Stimulated activated memory B cell treated with anti-CD40 and anti-IgM and Interleukin-4, amounts not matched to agents 10 μg/mL and 1 μg/mL and 100 μg/mL, for 72 hours (primary cell): Measurements from ENCODE around the gene SLC5A6.
"Not testable (repeated sequence)": the region's sequence is repeated elsewhere in the genome, so short reads cannot be mapped to it uniquely, and the experiment has no call there.

ENCODE experiments used
- ATAC-seq: fragments of 150-1000 bp; cut with Tn5 transposase; 2 replicates; pipeline ENCODE4 v1.10.0; 2021
- H3K27ac Mint-ChIP-seq: one replicate; pipeline ENCODE4 v1.8.0; 2022; ENCODE audit warnings: mild to moderate bottlenecking, mixed read lengths
- H3K27me3 Mint-ChIP-seq: one replicate; pipeline ENCODE4 v1.8.0; 2022; ENCODE audit warnings: mixed read lengths
- H3K36me3 Mint-ChIP-seq: one replicate; pipeline ENCODE4 v1.8.0; 2022; ENCODE audit warnings: mixed read lengths
- H3K4me1 Mint-ChIP-seq: one replicate; pipeline ENCODE4 v1.8.0; 2022; ENCODE audit warnings: mixed read lengths
- H3K4me3 Mint-ChIP-seq: one replicate; pipeline ENCODE4 v1.8.0; 2022; ENCODE audit warnings: mild to moderate bottlenecking, moderate library complexity, mixed read lengths
- H3K9me3 Mint-ChIP-seq: one replicate; pipeline ENCODE4 v1.8.0; 2022; ENCODE audit warnings: mixed read lengths

SLC5A6 gene

GRCh38 chr2:27178469-27178868, 33.6 kb downstream of the SLC5A6 start:
- ATAC-seq: no peak
- no peaks in the 10 kb centered on the region for H3K36me3 Mint-ChIP-seq
- no peaks in the 10 kb centered on the region for H3K4me1 Mint-ChIP-seq
- no peak overlapping the region for H3K27ac Mint-ChIP-seq
- H3K9me3 Mint-ChIP-seq: no peaks in the 10 kb centered on the region
- no peak overlapping the region for H3K4me3 Mint-ChIP-seq
- peaks cover 44% of the 10 kb centered on the region for H3K27me3 Mint-ChIP-seq

GRCh38 chr2:27177441-27178351, 34.4 kb downstream of the SLC5A6 start:
- no peak overlapping the region for H3K27ac Mint-ChIP-seq
- no peaks in the 10 kb centered on the region for H3K36me3 Mint-ChIP-seq
- no peaks in the 10 kb centered on the region for H3K9me3 Mint-ChIP-seq
- no peaks in the 10 kb centered on the region for H3K4me1 Mint-ChIP-seq
- H3K27me3 Mint-ChIP-seq: peaks cover 36% of the 10 kb centered on the region
- ATAC-seq: no peak
- no peak overlapping the region for H3K4me3 Mint-ChIP-seq

- peaks cover 17% of the 10 kb centered on the region for H3K27me3 Mint-ChIP-seq
- H3K36me3 Mint-ChIP-seq, H3K4me1 Mint-ChIP-seq, H3K4me3 Mint-ChIP-seq, H3K9me3 Mint-ChIP-seq, ATAC-seq, H3K27ac Mint-ChIP-seq: not testable (repeated sequence)
Observed at GRCh38 chr2:27175781-27176180, 36.3 kb downstream of the SLC5A6 start.

GRCh38 chr2:27175330-27175729, 36.7 kb downstream of the SLC5A6 start:
- no peaks in the 10 kb centered on the region for H3K36me3 Mint-ChIP-seq
- peaks cover 11% of the 10 kb centered on the region for H3K4me1 Mint-ChIP-seq
- peaks cover 13% of the 10 kb centered on the region for H3K27me3 Mint-ChIP-seq
- no peaks in the 10 kb centered on the region for H3K9me3 Mint-ChIP-seq
- no peak for ATAC-seq
- H3K27ac Mint-ChIP-seq: no peak overlapping the region
- no peak overlapping the region for H3K4me3 Mint-ChIP-seq

DNA sequence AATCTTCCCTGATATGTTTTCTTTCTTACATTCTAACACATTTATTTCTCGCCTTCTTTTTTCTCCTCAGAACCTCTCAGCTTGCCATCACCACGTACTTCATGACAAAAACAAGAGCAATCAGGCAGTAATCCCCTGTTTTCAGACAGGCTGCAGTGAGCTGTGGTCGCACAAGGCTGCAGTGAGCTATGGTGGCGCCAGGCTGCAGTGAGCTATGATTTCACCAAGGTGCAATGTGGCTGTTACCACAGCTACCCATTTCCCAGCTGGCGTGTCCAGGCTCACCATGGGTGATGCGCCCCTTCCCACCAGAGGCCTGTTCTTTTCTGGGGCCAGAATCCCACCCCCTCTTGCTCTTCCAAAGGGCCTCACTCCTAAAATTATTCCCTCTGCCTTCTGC, 37.4 kb downstream of the SLC5A6 start:
- ATAC-seq: no peak
- Mint-ChIP-seq H3K9me3 (no peaks in the 10 kb centered on the region), H3K27me3 (peaks cover 9% of the 10 kb centered on the region), H3K4me1 (peaks cover 16% of the 10 kb centered on the region), H3K36me3 (no peaks in the 10 kb centered on the region), H3K4me3 (no peak overlapping the region), H3K27ac (no peak overlapping the region)

DNA sequence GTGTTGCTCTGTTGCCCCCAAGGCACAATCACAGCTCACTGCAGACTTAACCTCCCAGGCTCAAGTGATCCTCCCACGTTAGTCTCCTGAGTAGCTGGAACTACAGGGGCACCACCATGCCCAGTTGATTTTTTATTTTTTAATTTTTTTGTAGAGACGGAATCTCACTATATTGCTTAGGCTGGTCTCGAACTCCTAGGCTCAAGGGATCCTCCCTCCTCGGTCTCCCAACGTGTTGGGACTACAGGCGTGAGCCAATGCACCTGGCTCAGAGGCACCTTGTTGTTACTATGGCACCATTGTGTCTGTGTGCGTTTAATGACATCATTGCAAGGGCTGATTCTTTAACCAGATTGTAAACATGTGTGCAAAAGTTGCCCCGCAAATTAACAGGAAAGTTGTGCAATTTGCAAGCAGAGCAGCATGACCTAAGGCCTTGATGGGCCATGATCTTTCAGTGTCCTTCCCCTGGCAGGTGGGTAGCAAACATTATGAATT, 40.7 kb downstream of the SLC5A6 start:
- H3K27me3 Mint-ChIP-seq: peaks cover 14% of the 10 kb centered on the region
- no peaks in the 10 kb centered on the region for H3K9me3 Mint-ChIP-seq
- no peak overlapping the region for H3K4me3 Mint-ChIP-seq
- peaks cover 16% of the 10 kb centered on the region for H3K4me1 Mint-ChIP-seq
- H3K36me3 Mint-ChIP-seq: no peaks in the 10 kb centered on the region
- ATAC-seq: no peak
- no peak overlapping the region for H3K27ac Mint-ChIP-seq

DNA sequence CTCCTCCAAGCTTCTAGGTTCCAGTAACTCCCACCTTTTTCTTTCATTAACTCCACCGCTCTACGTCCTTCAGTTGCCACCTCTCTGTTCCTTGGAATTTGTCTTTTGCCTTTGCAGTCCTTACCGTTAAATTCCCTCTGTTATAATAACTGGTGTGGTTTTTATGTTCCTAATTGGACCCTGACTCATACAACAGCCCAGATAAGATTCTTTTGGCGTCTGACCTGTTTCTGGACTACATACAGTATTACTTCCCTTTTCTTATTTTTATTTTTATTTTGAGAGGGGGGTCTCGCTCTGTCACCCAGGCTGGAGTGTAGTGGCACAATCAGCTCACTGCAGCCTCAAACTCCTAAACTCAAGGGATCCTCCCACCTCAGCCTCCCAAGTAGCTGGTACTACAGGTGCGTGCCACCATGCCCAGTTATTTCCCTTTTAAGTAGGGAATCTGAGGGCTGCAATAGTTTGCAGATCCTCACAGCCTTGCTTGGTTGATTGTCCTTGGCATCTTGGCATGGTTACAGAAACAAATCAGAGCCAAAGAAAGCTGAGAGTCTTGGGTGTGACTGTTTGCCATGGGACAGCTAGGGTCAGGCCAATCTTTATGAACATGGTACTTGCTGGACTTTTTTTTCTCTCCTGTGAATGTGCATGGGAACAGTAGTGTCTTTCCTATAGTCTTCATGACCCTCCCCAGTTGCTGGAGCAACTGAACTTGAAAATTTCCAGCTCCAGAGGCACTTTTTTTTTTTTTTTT, 41.3 kb downstream of the SLC5A6 start:
- no peak overlapping the region for H3K27ac Mint-ChIP-seq
- ATAC-seq: peak; percentile 64
- H3K27me3 Mint-ChIP-seq: peaks cover 14% of the 10 kb centered on the region
- H3K36me3 Mint-ChIP-seq: no peaks in the 10 kb centered on the region
- no peak overlapping the region for H3K4me3 Mint-ChIP-seq
- no peaks in the 10 kb centered on the region for H3K9me3 Mint-ChIP-seq
- H3K4me1 Mint-ChIP-seq: peaks cover 16% of the 10 kb centered on the region

DNA sequence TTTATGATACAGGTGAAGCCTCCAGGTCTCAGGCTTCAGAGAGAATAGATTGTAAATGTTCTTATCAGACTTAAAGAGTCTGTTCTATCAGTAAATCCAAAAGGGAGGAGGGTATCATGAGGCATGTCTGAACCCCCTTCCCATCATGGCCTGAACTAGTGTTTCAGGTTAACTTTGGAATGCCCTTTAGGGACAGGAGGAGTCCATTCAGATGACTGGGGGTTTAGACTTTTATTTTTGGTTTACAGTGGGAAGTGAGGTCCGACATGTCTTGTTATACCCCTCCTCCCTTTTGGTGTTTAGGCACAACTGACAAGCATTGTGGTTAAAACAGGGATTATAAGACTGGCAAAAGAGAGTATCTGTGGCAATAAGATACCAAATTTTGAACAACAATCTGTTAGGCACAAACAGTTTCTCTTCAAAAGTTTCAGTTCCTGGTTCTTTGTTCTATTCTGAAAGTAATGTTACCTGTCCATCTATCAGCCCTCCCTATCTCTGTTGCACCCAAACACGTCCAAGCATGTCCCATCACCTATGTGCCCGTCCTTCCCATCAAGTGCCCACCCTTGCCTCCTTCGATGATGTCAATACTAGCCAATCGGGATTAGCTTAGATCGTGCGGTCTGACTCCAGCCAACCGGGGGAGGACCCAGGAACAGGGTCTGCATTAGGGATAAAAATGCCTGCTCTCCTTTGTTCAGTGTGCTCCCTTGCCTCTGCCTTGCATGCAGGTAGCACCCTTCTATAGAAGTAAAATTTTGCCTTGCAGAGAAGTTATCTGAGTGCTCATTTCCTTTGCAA, 46.9 kb downstream of the SLC5A6 start:
- no peak overlapping the region for H3K4me3 Mint-ChIP-seq
- H3K4me1 Mint-ChIP-seq: peaks cover 20% of the 10 kb centered on the region
- H3K36me3 Mint-ChIP-seq: no peaks in the 10 kb centered on the region
- peak overlapping the region; percentile 25 for H3K27ac Mint-ChIP-seq
- no peak for ATAC-seq
- no peaks in the 10 kb centered on the region for H3K9me3 Mint-ChIP-seq
- H3K27me3 Mint-ChIP-seq: peaks cover 14% of the 10 kb centered on the region

- Mint-ChIP-seq H3K36me3 (no peaks in the 10 kb centered on the region), H3K27ac (no peak overlapping the region), H3K4me3 (no peak overlapping the region), H3K27me3 (no peaks in the 10 kb centered on the region), H3K9me3 (no peaks in the 10 kb centered on the region), H3K4me1 (peaks cover 16% of the 10 kb centered on the region)
- no peak for ATAC-seq
Observed at GRCh38 chr2:27162151-27163121, 49.6 kb downstream of the SLC5A6 start.

DNA sequence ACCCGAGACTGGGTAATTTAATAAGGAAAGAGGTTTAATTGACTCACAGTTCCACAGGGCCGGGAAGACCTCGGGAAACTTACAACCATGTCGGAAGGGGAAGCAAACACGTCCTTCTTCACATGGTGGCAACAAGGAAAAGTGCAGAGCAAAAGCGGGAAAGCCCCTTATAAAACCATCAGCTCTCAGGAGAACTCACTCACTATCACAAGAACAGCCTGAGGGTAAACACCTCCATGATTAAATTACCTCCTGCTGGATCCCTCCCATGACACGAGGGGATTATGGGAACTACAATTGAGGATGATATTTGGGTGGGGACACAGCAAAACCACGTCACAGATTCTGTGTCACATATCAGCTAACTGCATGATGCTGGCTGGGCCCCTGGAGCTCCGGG, 51.9 kb downstream of the SLC5A6 start:
- no peaks in the 10 kb centered on the region for H3K36me3 Mint-ChIP-seq

DNA sequence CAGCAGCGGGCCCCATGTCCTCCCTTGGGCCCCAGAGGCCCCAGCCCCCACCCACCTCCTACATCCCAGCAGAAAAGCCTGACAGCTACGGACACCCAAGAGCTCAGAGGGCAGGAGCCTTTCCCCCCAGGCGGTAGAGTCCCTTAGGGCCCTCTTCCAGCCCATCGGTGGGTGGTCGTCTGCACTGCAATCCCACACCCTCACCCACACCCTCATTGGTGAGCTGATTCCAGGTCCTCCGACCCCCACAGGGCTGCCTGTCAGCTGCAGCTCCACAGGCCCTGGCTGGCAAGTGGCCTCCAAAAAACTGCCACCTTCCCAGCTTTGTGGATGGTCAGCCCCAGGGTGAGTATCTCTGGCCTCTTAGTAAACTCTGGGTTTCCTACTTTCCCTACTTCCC, 52.8 kb downstream of the SLC5A6 start:
- Mint-ChIP-seq H3K9me3 (no peaks in the 10 kb centered on the region), H3K27ac (no peak overlapping the region), H3K27me3 (peaks cover 16% of the 10 kb centered on the region), H3K36me3 (no peaks in the 10 kb centered on the region), H3K4me1 (peaks cover 2% of the 10 kb centered on the region), H3K4me3 (no peak overlapping the region)
- ATAC-seq: no peak

More for the DNA sequence above, 51.9 kb downstream of the SLC5A6 start:
- Mint-ChIP-seq H3K27me3 (peaks cover 7% of the 10 kb centered on the region), H3K4me1 (peaks cover 11% of the 10 kb centered on the region), H3K9me3 (no peaks in the 10 kb centered on the region), H3K27ac (no peak overlapping the region), H3K4me3 (no peak overlapping the region)
- ATAC-seq: no peak

GRCh38 chr2:27158468-27158867, 53.6 kb downstream of the SLC5A6 start:
- no peak overlapping the region for H3K27ac Mint-ChIP-seq
- H3K4me1 Mint-ChIP-seq: peaks cover 2% of the 10 kb centered on the region
- no peaks in the 10 kb centered on the region for H3K36me3 Mint-ChIP-seq
- H3K4me3 Mint-ChIP-seq: no peak overlapping the region
- H3K9me3 Mint-ChIP-seq: no peaks in the 10 kb centered on the region
- peaks cover 24% of the 10 kb centered on the region for H3K27me3 Mint-ChIP-seq
- ATAC-seq: no peak

GRCh38 chr2:27155069-27155520, 57.0 kb downstream of the SLC5A6 start:
- ATAC-seq: no peak
- H3K27me3 Mint-ChIP-seq: peaks cover 29% of the 10 kb centered on the region
- peaks cover 6% of the 10 kb centered on the region for H3K4me1 Mint-ChIP-seq
- no peaks in the 10 kb centered on the region for H3K9me3 Mint-ChIP-seq
- H3K36me3 Mint-ChIP-seq: no peaks in the 10 kb centered on the region
- H3K27ac Mint-ChIP-seq: no peak overlapping the region
- H3K4me3 Mint-ChIP-seq: no peak overlapping the region

GRCh38 chr2:27154488-27154887, 57.6 kb downstream of the SLC5A6 start:
- no peak overlapping the region for H3K4me3 Mint-ChIP-seq
- H3K9me3 Mint-ChIP-seq: no peaks in the 10 kb centered on the region
- H3K27ac Mint-ChIP-seq: no peak overlapping the region
- H3K4me1 Mint-ChIP-seq: peaks cover 6% of the 10 kb centered on the region
- no peaks in the 10 kb centered on the region for H3K36me3 Mint-ChIP-seq
- H3K27me3 Mint-ChIP-seq: peaks cover 29% of the 10 kb centered on the region
- no peak for ATAC-seq
